Muscle layer of duodenum (tissue), 2 donors: Measurements from ENCODE around the gene MLST8.

Source experiments
- H3K27ac ChIP-seq: one replicate; pipeline ENCODE4 v1.7.0; 2013; ENCODE audit warnings: mild to moderate bottlenecking, low read length
- H3K27me3 ChIP-seq: one replicate; pipeline ENCODE4 v1.7.0; 2013; ENCODE audit warnings: low read depth, mild to moderate bottlenecking, control low read depth, low read length
- H3K36me3 ChIP-seq, 2 donors: one replicate each; pipeline ENCODE4 v1.7.0; 2013; ENCODE audit warnings: low read length in 2 of 2, control low read depth in 1 of 2, mild to moderate bottlenecking in 1 of 2; ENCODE audit not compliant: insufficient read depth in 2 of 2, control insufficient read depth in 1 of 2
- H3K4me1 ChIP-seq, 2 donors: one replicate each; pipeline ENCODE4 v1.7.0; 2013; ENCODE audit warnings: low read length in 2 of 2, mild to moderate bottlenecking in 2 of 2, control low read depth in 1 of 2, moderate library complexity in 1 of 2; ENCODE audit not compliant: insufficient read depth in 2 of 2, control insufficient read depth in 1 of 2
- H3K4me3 ChIP-seq, 2 donors: one replicate each; pipeline ENCODE4 v1.7.0; 2013; ENCODE audit warnings: low read length in 2 of 2, low read depth in 1 of 2, mild to moderate bottlenecking in 1 of 2
- H3K9me3 ChIP-seq, 2 donors: one replicate each; pipeline ENCODE4 v1.7.0; 2013; ENCODE audit warnings: low read length in 2 of 2, control low read depth in 1 of 2, mild to moderate bottlenecking in 1 of 2; ENCODE audit not compliant: control insufficient read depth in 1 of 2
- donor health status: healthy.

Gene MLST8

DNA sequence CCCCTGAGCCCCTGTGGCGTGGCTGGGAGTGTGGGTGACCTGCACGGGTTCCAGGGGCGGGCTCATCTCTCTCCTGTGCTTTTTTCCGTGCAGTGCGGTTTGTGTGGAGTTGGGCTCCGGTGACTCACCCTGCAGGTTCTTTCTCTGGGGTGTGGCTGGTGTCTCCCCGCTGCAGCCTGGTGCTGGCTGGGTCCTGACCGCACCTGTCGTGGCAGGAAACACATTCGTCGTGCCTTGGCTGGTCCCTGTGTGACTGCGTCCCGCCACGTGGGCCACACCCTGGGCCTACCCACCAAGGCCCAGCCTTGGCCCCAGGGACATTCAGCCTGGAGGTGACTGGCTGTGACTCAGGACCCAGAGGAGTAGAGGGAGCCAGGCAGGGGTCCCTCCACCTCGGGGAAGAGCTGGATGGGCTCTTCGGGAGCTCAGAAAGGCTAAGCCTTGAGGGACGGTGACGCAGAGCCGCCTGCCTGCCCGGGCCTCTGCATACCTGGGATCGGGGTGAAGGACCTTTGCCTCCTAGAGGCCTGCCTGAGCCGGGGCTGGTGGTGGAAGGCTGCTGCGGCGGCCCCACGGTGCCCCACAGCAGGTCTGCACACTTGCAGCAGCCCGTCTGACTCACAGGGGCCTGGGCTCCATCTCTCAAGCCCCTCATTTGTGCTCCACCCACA lies 41.9 kb upstream of the MLST8 start:
- H3K27ac ChIP-seq: no peak overlapping the region

DNA sequence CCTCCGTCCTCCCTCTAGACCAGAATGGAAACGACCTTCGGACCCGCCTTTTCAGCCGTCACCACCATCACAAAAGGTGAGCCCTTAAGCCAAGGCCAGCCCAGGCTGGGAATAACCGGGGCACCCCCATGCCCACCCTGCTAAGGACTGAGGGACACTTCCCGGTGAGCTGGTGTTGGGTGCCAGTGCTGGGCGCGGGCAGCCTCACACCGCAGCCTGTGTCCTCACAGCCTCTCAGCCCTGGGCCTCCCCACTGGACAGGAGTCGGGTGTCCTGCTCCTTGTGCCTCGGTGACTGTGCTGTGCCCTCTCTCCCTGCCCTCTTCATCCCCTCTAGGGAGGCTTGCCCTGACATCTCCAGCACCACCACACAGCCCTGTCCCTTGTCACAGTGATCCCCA lies 39.4 kb upstream of the MLST8 start:
- Histone ChIP-seq H3K4me1 (peaks cover 0 to 5% of the 10 kb centered on the region in 2 donors), H3K27ac (no peak overlapping the region), H3K9me3 (no peaks in the 10 kb centered on the region), H3K4me3 (no peak overlapping the region), H3K36me3 (peaks cover 6 to 52% of the 10 kb centered on the region in 2 donors), H3K27me3 (no peaks in the 10 kb centered on the region)

More for the DNA sequence above, 41.9 kb upstream of the MLST8 start:
- Histone ChIP-seq H3K27me3 (no peaks in the 10 kb centered on the region), H3K36me3 (peaks cover 5 to 27% of the 10 kb centered on the region in 2 donors), H3K4me3 (no peak overlapping the region), H3K4me1 (peaks cover 5 to 27% of the 10 kb centered on the region in 2 donors), H3K9me3 (no peaks in the 10 kb centered on the region)

DNA sequence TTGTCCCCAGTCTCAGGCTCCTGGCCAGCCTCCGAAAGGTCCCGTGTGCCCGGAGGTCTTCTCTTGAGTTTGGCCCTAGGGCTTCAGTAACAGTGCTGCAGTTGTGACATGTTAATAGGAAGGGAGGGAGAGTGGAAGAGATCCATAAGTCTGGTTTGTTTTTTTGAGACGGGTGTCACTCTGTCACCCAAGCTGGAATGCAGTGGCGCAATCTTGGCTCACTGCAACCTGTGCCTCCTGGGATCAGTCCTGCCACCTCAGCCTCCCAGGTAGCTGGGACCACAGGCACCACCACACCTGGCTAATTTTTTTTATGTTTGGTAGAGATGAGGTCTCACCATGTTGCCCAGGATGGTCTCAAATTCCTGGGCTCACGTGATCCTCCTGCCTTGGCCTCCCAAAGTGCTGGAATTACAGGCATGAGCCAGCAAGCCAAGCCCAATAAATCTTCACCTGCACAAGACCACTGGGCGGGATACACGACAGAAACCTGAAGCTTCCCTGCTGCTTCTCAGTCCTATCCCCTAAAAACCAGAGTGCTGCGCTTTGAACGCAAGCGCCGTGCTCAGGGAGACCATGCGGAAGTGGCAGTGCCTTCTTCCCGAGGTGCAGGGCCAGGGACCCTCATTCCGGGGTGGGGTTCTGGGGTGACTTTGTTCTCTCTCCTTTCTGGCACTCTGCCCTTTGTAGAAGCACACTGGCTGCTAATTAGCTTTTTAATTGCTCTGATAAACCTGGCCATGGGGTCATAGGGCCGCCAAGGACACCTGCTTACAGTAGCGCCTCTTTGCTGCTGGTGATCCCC lies 38.8 kb upstream of the MLST8 start:
- Histone ChIP-seq H3K27me3 (no peaks in the 10 kb centered on the region), H3K4me1 (peaks cover 0 to 2% of the 10 kb centered on the region in 2 donors), H3K36me3 (peaks cover 6 to 58% of the 10 kb centered on the region in 2 donors), H3K9me3 (no peaks in the 10 kb centered on the region), H3K27ac (no peak overlapping the region), H3K4me3 (no peak overlapping the region)

DNA sequence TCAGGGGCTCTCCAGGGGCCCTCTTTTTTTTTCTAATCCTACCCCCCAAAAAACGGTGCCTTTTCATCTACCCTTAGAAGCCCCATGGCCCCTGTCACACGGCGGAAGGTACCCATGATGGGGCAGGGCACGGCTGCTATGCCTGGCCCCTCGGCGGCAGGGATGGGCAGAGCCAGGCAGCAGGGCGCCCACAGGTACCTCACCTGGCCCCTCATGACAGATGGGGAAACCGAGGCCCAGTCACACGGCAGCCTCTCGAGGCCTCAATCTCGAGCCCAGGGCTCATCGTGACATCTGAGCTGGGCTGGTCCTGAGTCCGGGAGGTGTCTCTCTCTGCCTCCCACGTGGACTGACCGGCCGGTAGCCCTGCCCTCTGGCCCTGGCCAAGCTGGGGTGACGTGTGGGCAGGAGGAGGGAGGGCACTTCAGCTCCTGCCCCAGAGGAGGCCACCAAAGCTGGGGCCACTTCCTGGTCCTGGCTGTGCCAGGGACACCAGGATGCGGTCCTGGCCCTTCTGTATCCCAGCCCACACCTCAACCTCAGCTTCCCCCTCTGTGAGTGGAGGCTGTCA lies 38.1 kb upstream of the MLST8 start:
- H3K4me1 ChIP-seq: no peaks in the 10 kb centered on the region
- H3K27ac ChIP-seq: no peak overlapping the region
- H3K36me3 ChIP-seq: peaks cover 6 to 64% of the 10 kb centered on the region in 2 donors
- H3K4me3 ChIP-seq: no peak overlapping the region
- H3K27me3 ChIP-seq: no peaks in the 10 kb centered on the region
- H3K9me3 ChIP-seq: no peaks in the 10 kb centered on the region

DNA sequence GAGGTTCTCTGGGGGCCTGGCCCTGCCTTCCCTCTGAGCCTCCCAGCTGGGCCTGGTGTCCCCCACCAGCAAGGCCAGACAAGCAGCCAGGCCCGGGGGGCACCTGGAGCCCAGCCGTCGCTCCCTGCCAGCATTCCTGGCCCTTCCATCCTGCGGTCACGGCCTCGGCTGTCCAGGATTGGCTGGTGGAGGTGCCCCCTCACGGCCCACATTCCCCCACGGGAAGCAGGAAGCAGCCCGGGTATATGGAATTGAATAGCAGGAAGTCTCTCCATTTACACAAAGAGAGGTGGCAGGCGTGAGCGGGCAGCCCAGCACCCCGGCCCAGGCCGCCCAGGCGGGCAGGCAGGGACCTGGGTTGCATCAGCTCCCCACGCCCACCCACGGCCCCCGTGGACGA lies 35.2 kb upstream of the MLST8 start:
- Histone ChIP-seq H3K9me3 (no peaks in the 10 kb centered on the region), H3K4me3 (no peak overlapping the region), H3K4me1 (no peaks in the 10 kb centered on the region), H3K27ac (no peak overlapping the region), H3K27me3 (no peaks in the 10 kb centered on the region), H3K36me3 (peaks cover 14 to 90% of the 10 kb centered on the region in 2 donors)

DNA sequence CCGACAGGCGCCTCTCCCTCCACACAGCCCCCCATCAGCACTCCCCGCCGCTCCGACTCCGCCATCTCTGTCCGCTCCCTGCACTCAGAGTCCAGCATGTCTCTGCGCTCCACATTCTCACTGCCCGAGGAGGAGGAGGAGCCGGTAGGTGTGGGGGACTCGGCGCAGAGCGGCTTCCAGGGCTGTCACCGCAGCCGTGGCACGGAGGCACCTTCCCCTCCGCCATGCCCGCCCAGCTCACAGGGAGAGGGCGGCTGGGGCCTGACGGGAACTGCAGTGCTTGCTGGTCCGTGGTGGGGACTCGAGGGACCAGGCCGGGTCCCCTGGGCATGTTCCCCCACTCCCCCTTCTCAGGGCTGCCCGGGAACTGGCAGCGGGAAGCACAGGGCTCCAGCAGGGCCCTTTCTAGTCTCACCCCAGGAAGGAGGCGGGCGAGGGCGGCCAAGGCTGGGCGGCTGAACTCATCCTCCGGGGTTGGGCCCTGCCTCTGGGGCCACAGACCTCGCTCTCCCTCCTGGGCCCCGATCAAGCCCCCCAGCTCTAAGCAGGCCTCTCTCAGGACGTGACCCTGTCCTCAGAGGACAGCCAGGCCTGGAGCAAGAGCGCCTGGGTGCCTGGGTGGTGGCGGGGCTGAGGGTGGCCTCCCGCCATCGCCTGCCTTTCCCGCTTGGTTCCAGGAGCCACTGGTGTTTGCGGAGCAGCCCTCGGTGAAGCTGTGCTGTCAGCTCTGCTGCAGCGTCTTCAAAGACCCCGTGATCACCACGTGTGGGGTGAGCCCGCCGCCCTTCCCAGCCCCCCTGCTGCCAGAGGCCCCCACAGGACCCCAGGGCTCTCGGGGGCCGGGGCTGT lies 34.4 kb upstream of the MLST8 start:
- peaks cover 17 to 96% of the 10 kb centered on the region in 2 donors for H3K36me3 ChIP-seq
- no peaks in the 10 kb centered on the region for H3K4me1 ChIP-seq
- H3K27ac ChIP-seq: no peak overlapping the region
- H3K9me3 ChIP-seq: no peaks in the 10 kb centered on the region
- no peaks in the 10 kb centered on the region for H3K27me3 ChIP-seq
- no peak overlapping the region for H3K4me3 ChIP-seq

DNA sequence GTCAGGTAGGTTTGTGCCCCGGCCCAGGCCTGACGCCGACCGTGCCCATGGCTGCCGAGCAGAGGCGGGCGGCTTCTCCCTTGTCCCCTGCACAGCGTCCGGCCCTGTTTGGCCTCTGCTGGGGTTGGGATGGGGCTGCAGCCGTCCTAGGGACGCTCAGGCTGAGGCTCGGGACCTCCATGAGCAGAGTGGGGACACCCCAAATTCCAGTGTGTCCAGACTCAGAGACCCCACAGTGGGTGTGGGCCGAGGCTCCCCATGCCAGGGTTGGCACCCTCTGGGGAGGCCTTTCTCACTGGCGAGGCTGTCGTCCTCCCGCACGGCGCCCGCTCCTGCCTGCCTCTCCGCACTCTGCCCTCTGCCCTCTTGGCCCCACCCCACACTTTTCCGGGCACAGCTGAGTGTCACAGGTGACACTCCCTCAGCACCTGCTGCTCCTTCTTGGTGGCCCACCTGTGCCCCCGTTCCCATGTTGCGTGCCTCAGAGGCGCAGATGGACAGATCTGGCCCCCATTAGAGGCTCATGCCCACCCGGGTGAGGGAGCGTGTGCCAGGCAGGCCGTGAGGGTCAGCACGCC lies 33.6 kb upstream of the MLST8 start:
- no peaks in the 10 kb centered on the region for H3K4me1 ChIP-seq
- H3K36me3 ChIP-seq: peaks cover 20 to 96% of the 10 kb centered on the region in 2 donors
- no peaks in the 10 kb centered on the region for H3K27me3 ChIP-seq
- H3K4me3 ChIP-seq: no peak overlapping the region
- no peaks in the 10 kb centered on the region for H3K9me3 ChIP-seq
- no peak overlapping the region for H3K27ac ChIP-seq

DNA sequence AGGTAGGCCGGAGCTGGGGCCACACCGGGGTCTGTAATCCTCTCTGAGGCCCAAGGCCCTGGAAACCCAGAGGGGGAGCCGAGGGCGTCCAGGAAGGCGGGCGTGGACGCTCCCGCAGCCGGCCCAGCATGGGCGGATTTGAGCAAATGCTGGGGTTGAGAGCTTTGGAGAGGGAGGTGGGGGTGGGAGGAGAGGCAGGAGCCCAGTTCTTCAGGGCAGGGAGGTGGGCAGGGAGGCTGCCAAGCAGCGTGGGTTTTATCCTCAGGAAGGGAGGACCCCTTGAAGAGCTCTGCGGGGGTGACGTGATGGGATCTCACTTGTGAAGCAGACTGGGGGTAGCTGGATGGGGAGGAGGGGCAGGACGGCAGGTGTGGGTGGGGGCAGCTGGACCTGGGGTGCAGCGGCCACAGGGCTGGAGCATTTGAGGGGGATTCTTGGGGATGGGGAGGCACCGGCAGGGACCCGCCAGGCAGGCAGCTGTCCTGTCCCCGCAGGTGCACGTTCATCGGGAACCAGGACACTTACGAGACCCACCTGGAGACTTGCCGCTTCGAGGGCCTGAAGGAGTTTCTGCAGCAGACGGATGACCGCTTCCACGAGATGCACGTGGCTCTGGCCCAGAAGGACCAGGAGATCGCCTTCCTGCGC lies 32.4 kb upstream of the MLST8 start:
- H3K27ac ChIP-seq: no peak overlapping the region
- H3K36me3 ChIP-seq: peaks cover 20 to 96% of the 10 kb centered on the region in 2 donors
- H3K4me1 ChIP-seq: no peaks in the 10 kb centered on the region
- no peaks in the 10 kb centered on the region for H3K9me3 ChIP-seq
- no peak overlapping the region for H3K4me3 ChIP-seq
- H3K27me3 ChIP-seq: no peaks in the 10 kb centered on the region

DNA sequence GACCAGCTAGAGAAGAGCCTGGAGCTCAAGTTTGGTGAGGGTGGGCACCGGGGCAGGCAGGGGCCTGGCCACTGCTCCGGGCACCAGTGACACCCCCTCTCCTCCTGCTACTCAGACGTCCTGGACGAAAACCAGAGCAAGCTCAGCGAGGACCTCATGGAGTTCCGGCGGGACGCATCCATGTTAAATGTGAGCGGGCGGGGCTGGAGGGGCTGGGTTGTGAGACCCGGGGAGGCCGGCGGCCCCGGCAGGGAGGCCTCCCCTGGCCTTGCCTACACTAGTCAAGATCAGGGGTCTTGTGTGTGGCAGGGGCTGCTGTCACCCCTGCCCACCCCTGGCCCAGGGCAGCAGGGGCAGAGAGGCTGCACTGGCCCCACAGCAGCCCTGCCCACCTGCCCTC lies 31.9 kb upstream of the MLST8 start:
- no peaks in the 10 kb centered on the region for H3K27me3 ChIP-seq
- no peak overlapping the region for H3K4me3 ChIP-seq
- no peaks in the 10 kb centered on the region for H3K4me1 ChIP-seq
- H3K9me3 ChIP-seq: no peaks in the 10 kb centered on the region
- H3K36me3 ChIP-seq: peaks cover 15 to 90% of the 10 kb centered on the region in 2 donors
- no peak overlapping the region for H3K27ac ChIP-seq

DNA sequence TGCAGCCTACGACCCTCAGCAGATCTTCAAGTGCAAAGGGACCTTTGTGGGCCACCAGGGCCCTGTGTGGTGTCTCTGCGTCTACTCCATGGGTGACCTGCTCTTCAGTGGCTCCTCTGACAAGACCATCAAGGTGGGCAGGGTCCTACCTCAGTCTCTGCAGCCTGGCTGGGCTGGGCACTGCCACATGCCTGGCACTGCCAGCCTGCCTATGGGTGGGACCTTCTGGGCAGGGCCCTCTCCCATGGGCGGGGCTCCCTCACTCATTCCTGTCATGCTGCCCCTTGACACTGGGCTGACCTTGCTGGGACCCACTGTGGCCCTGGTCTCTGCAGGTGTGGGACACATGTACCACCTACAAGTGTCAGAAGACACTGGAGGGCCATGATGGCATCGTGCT lies 31.3 kb upstream of the MLST8 start:
- H3K4me3 ChIP-seq: no peak overlapping the region
- H3K9me3 ChIP-seq: no peaks in the 10 kb centered on the region
- H3K27ac ChIP-seq: no peak overlapping the region
- no peaks in the 10 kb centered on the region for H3K4me1 ChIP-seq
- peaks cover 14 to 85% of the 10 kb centered on the region in 2 donors for H3K36me3 ChIP-seq
- H3K27me3 ChIP-seq: no peaks in the 10 kb centered on the region
